ENCODE measurements around the gene EBLN1. TPM values are rescaled to one million over a fixed set of nuclear protein-coding genes. Genes with fewer than 3 reads are reported as not detected.

The EBLN1 gene
- total and polyA plus RNA-seq, 2 of the 13 experiments (the other 11 are each of a cell fraction or from before 2014, with no cell fraction given), result not detected

- TF ChIP-seq ZNF407 (CRISPR knock-in tag; IDR thresholded peaks at IDR 0.05; ENCODE audit: not compliant biosample characterization) (peak; percentile 47), CCDC6 (CRISPR knock-in tag; IDR thresholded peaks at IDR 0.05) (peak; percentile 52; the same call in 1 of the 2 replicates), ZNF350 (CRISPR knock-in tag; IDR thresholded peaks at IDR 0.05; ENCODE audit: borderline replicate concordance, low read depth) (no peak; the same call in 1 of the 2 replicates), PAXIP1 (CRISPR knock-in tag; conservative IDR thresholded peaks at IDR 0.05) (no peak), HNF1A (IDR thresholded peaks at IDR 0.05; ENCODE audit: low read depth) (0 out of 2 replicates have a peak, but pooled peaks have one; percentile 32), HNF1A (CRISPR knock-in tag; IDR thresholded peaks at IDR 0.05; ENCODE audit: borderline replicate concordance) (no peak), ZC3H13 (CRISPR knock-in tag; IDR thresholded peaks at IDR 0.05) (no peak), ZNF598 (CRISPR knock-in tag; IDR thresholded peaks at IDR 0.05; ENCODE audit: borderline replicate concordance) (0 out of 2 replicates have a peak, but pooled peaks have one; percentile 43), ZNF775 (CRISPR knock-in tag; IDR thresholded peaks at IDR 0.05; ENCODE audit: borderline replicate concordance) (no peak), ZEB1 (IDR thresholded peaks at IDR 0.05; ENCODE audit: insufficient replicate concordance, low read depth) (peak; percentile 28), SMAD1 (CRISPR knock-in tag; IDR thresholded peaks at IDR 0.05; ENCODE audit: borderline replicate concordance, low read depth) (no peak; the same call in 1 of the 2 replicates)
Measured at GRCh38 chr10:22228943-22229801, 11.4 kb upstream of the EBLN1 start (continued).
